Measurements from ENCODE around the gene NR3C2.
"Not testable (repeated sequence)": the region's sequence is repeated elsewhere in the genome, so short reads cannot be mapped to it uniquely, and the experiment has no call there.

NR3C2 gene

DNA sequence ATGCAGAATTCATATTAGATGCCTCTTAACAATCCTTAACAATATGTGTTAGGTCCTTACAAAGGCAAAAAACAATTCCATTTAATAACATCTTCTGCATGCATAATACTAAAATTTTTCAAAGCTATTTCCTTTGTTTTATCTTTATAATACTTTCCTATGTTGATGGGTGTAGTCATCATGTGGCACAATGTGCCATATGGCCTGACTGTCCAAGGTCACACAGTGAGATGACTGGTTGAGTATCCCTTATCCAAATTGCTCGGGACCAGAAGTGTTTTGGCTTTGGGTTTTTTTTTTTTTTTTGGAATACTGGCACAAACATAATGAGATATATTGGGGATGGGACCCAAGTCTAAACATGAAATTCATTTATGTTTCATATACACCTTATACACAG is 77.7 kb downstream of the NR3C2 start:
- no peak for DNase-seq

DNA sequence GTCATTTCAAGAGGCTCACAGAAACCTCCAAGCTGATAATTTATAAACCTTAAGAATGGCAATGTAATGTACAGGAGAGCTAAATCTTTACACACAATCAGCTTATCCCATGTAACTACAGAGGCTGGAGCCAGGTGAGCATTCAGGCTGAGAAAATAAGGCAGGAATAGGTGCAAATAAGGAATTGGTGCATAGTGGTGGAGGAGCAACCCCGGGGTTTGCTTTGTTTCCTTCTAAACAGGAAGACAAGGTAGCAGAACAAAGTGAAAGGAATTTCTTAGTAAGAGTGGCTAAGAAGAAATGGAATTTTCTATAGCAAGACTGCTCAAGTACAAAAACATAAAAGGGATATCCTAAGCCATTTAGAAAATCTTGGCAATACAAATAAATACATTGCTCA is 82.4 kb downstream of the NR3C2 start:
- DNase-seq: no peak

DNA sequence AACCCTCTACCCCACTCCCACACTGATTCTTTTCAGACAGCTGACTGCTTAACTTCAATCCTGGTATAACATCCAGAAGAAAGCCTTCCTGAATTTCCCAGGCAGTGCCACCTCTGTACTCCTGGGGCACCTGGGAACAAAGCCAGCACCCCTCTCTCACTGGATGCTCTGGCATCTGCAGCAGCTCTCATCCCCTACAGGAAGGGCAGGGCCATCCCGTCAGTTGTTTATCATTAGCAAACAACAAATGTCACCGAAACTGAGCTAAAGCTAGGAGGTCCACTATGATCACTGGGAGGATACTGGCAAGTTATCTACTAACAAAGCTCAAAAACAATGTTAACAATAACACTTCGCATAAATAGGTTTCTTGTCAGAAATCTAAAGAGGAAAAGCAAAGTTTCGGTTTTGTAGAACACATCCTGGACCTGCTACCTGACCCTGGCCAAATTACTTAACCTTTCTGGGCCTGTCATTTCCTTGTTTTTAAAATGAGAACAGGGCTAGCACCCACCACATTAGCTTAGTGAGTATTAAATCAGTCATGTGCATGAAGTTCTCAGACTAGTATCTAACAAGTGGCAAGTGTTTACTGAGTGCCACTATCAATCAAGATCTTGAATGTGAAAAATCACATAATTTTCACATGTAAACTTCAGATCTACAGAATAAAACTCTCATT is 86.6 kb downstream of the NR3C2 start:
- DNase-seq: no peak

DNA sequence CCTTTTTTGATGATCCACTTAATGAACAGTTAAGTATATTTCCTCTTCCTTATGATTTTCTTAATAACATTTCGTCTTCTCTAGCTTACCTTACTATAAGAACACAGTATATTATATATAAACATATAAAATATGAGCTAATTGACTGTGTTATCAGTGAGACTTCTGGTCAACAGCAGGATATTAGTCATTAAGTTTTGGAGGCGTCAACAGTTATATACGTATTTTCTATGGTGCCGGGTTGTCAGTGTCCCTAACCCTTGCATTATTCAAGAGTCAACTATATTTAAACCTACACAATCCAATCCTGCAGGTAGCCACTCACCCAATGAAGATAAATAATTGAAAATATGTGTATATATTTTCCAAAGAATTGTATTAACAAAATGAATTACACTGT is 88.0 kb downstream of the NR3C2 start:
- no peak for DNase-seq

DNA sequence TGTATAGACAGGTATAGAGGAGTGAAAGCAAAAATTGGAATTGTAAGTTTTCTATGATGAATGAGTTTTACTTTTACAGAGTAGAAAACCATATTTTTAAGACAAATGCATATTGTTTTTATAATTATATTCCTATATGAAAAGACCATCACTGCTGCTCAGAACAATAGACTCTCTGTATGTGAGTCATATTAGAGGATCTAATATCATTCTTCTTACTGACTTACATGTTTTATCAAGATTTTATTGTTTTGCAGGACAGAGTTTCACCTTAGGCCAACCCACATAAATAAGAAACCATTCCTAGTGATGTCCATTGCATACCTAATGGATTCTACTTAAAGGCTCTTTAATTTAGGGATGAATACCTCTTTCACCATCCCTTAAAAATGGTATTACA is 88.6 kb downstream of the NR3C2 start:
- DNase-seq: no peak

DNA sequence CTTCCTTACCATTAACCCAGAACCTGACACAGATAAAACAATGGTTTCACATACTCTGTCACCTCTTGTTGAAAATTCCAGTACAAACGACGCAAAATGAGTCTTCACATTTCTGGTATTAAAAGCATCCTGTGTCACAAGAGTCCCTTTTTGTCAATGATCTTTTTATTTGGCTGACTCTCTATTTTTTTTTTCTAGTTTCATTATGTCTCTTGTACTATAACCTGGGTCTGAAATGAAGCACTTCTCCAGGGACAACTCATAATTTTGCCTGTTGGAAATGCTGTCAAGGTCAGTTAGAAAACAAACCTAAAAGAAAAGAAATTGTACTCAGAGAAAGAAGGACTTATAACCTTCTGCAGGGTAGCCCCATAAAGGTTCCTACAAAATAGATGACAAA is 93.1 kb downstream of the NR3C2 start:
- DNase-seq: no peak

DNA sequence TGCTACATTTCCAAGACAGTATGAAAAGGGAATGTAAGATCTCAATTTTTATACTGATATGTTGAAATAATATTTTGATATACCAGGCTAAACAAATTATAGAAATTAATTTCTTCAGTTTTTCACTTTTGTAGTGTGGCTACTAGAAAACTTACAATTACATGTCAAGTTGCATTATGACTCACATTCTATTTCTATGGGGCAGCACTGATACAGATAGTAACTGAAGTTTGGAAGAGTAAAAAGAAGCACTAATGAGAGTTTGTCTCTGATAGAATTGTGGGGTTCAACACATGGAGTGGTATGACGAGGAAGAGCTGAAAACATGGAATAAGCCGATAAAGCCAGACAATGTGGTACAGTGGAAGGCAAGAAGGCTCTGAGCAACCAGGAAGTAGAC is 95.6 kb downstream of the NR3C2 start:
- no peak for DNase-seq

DNA sequence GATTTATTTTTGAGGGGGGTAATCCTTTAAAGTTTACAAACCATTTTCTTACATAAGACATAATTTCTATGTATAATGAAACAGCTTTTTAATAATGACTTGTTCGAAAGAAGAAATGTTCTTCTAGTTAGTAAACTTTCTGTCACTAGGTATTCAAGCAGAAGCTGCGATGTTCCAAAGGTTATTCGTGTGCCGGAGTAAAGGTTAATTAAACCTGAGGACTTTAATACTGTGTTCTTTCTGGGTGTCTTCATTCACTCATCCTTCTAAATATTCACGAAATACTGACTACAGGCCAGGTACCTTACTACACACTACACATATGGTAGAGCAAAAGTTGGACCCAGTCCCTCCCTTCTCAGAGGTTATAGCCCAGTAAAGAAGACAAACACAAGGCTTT is 96.7 kb downstream of the NR3C2 start:
- DNase-seq: no peak

DNA sequence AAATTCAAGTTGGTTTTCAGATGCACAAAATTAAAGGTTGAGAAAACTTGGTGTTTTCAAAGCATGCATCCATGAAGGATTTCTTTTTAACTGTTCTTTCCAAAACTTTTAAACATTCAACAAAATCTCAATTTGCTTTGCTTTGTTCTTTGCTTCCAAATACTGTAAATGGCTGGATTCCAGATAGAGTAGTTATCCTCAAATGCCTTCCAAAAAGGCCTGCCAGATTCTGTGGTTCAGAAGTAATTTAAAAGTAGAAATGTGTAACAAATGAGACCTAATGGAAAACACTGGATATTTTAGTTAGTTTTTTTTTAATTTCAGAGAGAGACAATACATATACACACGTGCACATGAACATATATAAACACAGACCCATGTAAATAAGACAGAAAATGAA is 97.3 kb downstream of the NR3C2 start:
- DNase-seq: no peak

DNA sequence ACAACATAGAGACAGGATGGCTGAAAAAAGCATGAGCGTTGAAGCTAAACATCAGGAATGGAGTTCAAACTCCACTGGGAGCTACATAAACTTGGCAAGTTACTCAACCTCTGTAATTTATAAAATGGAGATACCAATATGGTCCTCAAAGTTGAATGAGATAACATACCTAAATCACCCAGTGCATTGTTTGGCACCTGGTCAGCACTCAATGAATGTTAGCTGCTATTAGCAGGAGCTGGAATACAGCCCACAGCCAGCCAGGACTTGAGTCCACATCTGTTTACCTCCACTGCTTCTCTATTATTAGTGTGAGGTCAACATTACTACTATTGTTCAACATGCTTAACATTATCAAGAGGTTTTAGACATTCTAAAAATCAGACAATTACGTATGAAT is 97.9 kb downstream of the NR3C2 start:
- no peak for DNase-seq

DNA sequence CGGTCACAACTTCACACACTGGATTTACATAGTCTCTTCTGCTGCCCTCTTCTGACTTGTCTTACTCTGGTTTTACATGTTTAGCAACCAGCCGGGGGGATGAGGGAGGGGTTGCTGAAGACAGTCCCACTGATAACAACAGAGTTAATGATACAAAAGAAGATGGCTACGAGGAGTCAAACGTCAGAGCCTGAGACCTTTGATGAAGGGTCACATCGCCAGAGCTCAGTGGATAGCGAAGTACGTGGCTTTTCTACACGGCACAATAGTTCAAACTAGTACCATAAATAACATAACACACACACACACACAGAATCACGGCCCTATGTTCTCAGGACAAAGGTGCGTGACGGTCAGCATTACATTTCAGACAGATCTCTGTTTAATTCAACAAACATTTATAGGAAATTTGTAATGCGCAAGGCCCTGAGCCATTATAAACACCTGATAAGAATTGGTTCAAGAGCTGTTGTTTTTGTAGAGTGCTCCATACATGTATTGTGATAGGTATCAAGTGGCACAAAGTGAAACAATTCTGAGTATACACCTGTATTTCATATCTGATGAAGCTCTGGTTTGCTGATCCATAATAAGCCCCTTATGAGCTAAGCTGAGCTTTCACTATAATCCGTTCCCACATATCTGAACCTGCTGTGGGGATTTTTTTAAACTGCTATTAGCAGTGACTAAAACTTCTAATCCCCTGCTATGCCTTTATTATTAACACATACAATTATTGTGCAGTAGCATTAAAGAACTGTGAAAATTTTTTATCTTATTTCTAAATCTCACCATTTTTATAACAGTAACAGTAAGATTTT is 100.0 kb downstream of the NR3C2 start:
- DNase-seq: no peak

DNA sequence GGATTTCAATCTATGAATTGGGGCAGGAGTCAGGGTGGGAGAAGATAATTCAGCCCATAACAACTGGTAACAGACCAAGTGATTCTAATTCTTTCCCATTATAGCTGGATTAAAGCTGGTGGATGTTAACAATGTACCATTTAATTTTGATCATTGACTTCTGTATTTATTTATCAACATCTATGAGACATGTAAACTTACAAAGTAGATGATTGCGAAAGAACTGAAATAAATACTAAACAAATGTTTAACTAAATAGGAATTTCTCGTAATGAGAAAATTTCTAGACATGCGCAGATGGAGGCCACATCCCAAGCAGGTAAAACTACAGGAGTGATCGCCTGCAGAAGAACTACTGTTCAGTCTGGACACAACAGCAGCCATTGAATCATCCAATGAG is 107.1 kb downstream of the NR3C2 start:
- no peak for DNase-seq

DNA sequence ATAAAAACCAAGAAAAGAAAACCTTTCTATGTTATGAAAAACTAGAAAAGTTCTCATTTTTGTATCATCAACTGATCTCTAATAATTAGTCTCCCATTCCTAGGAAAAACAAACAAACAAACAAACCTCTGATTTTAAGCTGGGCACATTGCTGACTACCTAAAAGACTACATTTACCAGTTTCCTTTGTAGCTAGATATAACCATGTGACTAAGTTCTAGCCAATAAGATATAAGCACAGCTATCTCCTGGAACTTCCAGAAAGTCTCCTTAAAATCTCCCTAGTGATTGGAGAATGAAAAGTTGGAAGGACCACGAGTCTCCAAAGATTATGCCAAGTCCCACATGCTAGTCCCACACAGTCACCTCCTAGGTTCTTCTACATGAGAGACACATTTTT is 108.9 kb downstream of the NR3C2 start:
- no peak for DNase-seq

DNA sequence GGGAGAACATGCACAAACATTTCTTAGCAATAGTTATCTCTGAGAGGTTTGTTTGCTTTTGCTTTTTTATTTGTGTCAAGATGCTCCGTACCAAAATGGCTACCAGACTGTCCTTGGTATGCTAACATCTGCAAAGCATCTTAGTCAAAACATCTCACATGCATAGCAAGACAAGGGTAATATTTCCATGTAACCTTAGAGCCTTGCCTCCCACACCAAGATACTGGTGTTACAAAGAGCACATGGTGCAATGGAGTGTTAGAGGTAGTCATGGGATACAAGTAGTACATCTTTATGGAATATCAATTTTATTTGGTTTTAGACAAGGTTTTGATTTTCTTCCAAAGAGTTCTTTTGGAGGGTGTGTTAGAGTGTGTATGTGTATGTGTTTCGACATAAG is 109.7 kb downstream of the NR3C2 start:
- DNase-seq: no peak

DNA sequence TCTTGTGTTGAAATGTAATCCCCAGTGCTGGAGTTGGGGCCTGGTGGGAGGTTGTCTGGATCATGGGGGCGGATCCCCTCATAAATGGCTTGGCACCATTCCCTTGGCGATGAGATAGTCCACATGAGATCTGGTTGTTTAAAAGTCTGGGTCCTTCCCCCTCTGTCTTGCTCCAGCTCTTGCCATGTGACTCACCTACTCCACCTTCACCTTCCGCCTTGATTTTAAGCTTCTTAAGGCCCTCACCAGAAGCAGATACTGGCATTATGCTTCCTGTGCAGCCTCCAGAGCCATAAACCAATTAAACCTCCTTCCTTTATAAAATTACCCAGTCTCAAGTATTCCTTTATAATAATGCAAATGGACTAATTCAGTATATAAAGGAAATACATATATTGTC is 111.5 kb downstream of the NR3C2 start:
- DNase-seq: no peak

DNA sequence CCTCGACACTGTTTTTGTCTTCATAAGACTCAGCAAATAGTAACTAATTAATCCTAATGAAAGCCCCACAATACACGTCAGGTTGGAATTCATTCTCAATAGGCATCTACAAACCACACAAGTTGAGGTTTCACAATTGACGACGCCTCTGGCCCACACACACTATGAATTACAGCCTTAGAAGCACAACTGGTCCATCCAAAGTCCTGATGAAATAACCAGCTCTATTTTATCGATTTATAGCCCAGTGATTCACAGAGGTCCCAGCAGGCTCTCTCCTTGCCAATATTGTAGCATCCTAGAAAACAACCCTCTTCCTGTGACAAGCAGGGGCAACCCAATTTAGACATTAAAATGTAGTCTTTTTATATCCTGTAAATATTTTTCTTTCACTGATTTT is 112.1 kb downstream of the NR3C2 start:
- DNase-seq: no peak

DNA sequence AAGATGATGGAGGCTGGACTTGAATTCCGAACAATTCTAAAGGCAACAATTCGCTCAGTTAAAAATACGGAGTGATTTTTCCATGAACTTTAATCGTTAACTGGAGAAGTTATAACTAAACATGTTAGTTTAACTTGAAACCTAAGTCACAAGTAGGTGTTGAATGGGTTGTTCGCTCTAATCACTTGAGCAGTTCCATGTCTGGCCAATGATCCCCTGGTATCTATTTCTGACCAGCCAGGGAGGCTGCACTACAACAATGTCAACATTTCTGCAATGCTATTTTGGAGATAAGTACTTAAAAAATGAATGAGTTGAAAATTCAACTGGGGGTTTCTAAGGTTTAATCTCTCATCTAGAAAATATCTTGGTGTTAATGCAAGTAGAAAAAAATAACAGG is 112.5 kb downstream of the NR3C2 start:
- no peak for DNase-seq

DNA sequence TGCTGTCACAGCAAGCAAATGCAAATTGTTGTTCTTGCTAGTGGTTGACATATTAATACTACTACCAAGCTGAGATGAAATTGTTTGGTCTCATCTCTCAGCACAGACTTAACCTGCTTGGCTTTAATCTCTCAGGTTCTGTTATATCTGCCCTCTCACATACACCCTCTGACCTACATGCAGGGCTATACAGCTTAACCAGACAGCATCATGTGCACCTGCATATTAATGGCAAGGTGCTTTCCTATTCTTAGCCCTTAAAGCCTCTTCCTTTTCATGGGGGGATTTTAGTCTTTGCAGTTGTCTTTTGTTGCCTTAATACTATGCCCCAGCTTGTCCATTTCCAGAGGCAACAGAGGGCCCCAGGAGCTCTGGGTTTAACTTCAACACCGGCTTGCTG is 114.5 kb downstream of the NR3C2 start:
- DNase-seq: no peak

DNA sequence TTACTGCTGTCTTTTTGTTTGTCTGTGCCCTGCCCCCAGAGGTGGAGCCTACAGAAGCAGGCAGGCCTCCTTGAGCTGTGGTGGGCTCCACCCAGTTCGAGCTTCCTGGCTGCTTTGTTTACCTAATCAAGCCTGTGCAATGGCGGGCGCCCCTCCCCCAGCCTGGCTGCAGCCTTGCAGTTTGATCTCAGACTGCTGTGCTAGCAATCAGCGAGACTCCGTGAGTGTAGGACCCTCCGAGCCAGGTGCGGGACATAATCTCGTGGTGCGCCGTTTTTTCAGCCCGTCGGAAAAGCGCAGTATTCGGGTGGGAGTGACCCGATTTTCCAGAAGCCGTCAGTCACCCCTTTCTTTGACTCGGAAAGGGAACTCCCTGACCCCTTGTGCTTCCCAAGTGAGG is 118.9 kb downstream of the NR3C2 start:
- not testable (repeated sequence) for DNase-seq

DNA sequence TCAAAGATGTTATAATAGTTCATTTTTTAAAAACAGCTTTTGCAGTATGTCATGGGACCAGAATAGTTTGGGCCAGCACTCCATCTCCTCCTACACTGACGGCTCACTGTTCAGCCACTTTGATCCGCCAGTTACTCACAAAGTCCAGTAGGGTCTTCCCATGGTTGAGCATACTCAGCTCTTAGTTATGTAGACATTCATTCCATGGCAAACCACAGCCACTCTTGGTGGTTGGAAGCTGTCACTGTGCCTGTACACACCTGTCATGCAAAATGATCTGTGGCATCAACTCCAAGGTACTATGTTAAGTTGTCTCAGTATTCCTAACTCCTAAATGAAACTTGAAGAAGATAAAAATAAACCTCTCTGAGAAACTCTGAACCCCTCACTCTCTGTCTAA is 127.2 kb downstream of the NR3C2 start:
- no peak for DNase-seq

DNA sequence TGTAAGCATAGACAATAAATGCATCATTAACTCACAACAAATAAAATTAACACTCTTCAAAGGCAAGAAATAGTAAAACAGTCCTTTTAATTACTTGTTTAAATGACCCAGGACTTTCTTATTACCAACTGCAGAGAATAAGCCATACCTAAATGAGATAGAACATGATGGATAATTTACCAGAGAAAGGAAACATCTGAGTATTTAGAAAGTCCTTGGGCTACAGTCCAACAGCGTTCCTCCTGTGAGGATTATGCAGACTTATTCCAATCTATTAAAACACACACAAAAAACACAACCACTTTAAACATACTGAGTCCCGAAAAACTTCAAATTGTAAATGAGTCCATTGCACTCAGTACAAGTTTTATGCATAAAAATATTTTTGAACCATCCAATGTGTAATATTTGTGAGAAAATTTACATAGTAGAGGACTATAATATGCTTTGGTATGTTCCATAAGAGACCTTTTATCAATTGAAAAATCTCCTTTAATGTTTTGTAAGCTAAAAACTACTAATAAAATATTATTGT is 129.2 kb downstream of the NR3C2 start:
- no peak for DNase-seq

DNA sequence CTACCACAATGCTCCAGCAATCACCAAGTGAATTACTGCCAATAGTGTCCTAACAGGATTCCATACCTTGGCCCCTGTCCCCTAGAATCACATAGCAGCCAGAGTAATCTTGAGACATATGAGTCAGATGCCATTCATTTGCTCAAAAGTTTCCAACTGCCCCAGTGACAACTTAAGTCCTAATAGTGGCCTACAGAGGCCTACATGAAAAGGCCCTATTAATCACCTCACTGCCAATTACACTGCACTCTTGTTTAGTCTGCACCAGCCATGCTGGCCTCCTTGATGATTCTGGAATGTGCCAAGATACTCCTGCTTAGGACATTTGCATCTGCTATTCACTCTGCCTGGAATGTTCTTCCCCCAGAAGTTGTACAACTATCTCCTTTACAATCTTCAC is 130.7 kb downstream of the NR3C2 start:
- DNase-seq: no peak

DNA sequence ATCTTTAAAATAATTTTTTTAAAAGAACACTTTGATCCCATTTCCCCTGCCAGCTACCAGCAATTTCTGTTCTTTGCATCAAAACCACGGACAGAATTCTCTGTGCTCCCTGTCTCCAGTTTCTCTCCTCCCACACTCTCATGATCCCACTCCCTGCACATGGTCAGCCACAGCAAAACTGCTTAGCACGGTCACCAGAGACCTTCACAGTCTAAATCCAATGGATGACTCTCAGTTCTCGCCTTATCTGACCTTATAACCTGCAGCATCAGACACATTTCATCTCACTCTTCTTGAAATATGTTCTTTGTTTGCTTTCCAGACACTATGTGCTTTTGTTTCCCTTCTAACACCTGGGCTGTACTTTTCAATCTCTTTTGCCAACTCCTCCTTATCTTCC is 131.5 kb downstream of the NR3C2 start:
- no peak for DNase-seq

DNA sequence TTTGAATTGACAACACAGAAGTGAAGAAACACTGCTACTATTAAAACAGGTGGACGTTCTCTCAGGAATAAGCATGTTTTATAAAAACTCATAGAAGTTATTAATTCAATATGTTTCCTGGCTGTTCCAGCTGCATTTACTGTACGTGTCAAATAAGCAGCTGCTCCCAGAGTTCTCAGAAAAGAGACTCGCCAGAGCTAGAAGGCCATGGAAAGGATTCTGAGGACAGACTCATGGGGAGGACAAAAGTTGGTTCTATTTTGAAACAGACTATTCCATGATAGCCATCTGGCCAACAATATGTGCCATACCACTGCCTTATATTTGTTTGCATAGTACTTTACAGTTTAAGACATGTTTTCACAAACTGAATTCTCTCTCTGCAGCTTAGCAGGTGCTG is 136.5 kb downstream of the NR3C2 start:
- no peak for DNase-seq

DNA sequence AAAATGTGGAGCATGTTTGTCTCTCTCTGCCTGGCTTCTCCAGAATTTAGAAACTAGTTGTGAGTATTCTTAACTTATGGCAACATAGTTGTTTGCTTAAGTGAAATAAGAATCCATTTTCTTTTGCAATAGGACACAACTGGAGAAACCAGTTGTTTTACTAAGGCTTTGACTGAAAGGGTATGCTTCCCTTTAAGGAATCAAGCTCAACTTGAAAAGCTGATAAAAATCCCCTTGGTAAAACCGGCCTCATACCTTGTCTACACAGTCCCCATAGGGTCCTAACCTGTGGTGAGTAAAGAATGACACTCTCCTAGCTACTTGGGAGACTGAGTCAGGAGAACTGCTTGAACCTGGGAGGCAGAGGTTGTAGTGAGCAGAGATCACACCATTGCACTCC is 139.8 kb downstream of the NR3C2 start:
- DNase-seq: no peak

Data from stimulated activated CD4-positive, alpha-beta T cell treated with anti-CD3 and anti-CD28 coated beads, Interleukin-1b, Interleukin-23, amount 100 ng/mL, for 48 hours (primary cell).